DMS 273 treated with DMSO at 0.1 percent for 48 hours (cell line): ENCODE data around the gene NUP214.
"Not testable (repeated sequence)": the region's sequence is repeated elsewhere in the genome, so short reads cannot be mapped to it uniquely, and the experiment has no call there.

ENCODE experiments used
- DNase-seq: peaks from one replicate; lab custom pipeline; 2025; lab: John Stamatoyannopoulos, UW

NUP214 gene

GRCh38 chr9:131161585-131161984 lies 36.2 kb downstream of the NUP214 start:
- no peak for DNase-seq

- no peak for DNase-seq
These were observed 37.5 kb downstream of the NUP214 start for GRCh38 chr9:131162886-131163285.

GRCh38 chr9:131165523-131165922 lies 40.1 kb downstream of the NUP214 start:
- DNase-seq = no peak

GRCh38 chr9:131167146-131167692 lies 41.8 kb downstream of the NUP214 start:
- peak; percentile 49 for DNase-seq

GRCh38 chr9:131167936-131168335 lies 42.5 kb downstream of the NUP214 start:
- no peak for DNase-seq

GRCh38 chr9:131169563-131170240 lies 44.3 kb downstream of the NUP214 start:
- no peak for DNase-seq

- no peak for DNase-seq
These were observed 48.6 kb downstream of the NUP214 start for GRCh38 chr9:131173995-131174394.

GRCh38 chr9:131174681-131175239 lies 49.4 kb downstream of the NUP214 start:
- DNase-seq = no peak

GRCh38 chr9:131177898-131178297 lies 52.5 kb downstream of the NUP214 start:
- no peak for DNase-seq

- no peak for DNase-seq
These were observed 53.0 kb downstream of the NUP214 start for GRCh38 chr9:131178382-131178781.

GRCh38 chr9:131178926-131179325 lies 53.5 kb downstream of the NUP214 start:
- DNase-seq = no peak

- DNase-seq = no peak
These were observed 54.3 kb downstream of the NUP214 start for GRCh38 chr9:131179561-131180219.

- DNase-seq = no peak
These were observed 55.1 kb downstream of the NUP214 start for GRCh38 chr9:131180454-131180853.

- DNase-seq = no peak
These were observed 55.8 kb downstream of the NUP214 start for GRCh38 chr9:131181091-131181681.

- no peak for DNase-seq
These were observed 60.5 kb downstream of the NUP214 start for GRCh38 chr9:131185924-131186323.

- DNase-seq = no peak
These were observed 61.2 kb downstream of the NUP214 start for GRCh38 chr9:131186622-131187021.

GRCh38 chr9:131187957-131188356 lies 62.6 kb downstream of the NUP214 start:
- DNase-seq = no peak

- DNase-seq = no peak
These were observed 63.6 kb downstream of the NUP214 start for GRCh38 chr9:131188976-131189375.

GRCh38 chr9:131190191-131190590 lies 64.8 kb downstream of the NUP214 start:
- no peak for DNase-seq

GRCh38 chr9:131191032-131191431 lies 65.6 kb downstream of the NUP214 start:
- not testable (repeated sequence) for DNase-seq

- no peak for DNase-seq
These were observed 66.5 kb downstream of the NUP214 start for GRCh38 chr9:131191857-131192256.

GRCh38 chr9:131193051-131193450 lies 67.7 kb downstream of the NUP214 start:
- DNase-seq = no peak

- no peak for DNase-seq
These were observed 69.4 kb downstream of the NUP214 start for GRCh38 chr9:131194762-131195161.
